ENCODE data around the gene MYPOP.

Gene MYPOP

GRCh38 chr19:45922281-45922680, 19.9 kb upstream of the MYPOP start:
- H2AFZ ChIP-seq (ENCODE audit: low read depth, low read length): no peak overlapping the region; the same call in 1 of the 2 replicates
- H3K36me3 ChIP-seq (replicated peaks; ENCODE audit: low read depth, low read length): no peaks in the 10 kb centered on the region
- no peak overlapping the region for H3K9ac ChIP-seq (ENCODE audit: low read length)
- no peak for TF ChIP-seq EZH2phosphoT487 (IDR thresholded peaks at IDR 0.05; ENCODE audit: low read depth)
- no peak for TF ChIP-seq CTCF (IDR thresholded peaks at IDR 0.05; ENCODE audit: low read depth, low read length)
- no peak overlapping the region for H3K4me3 ChIP-seq (ENCODE audit: low read length)
- H4K20me1 ChIP-seq (ENCODE audit: insufficient read depth, low read length): no peaks in the 10 kb centered on the region
- H3K9me3 ChIP-seq (ENCODE audit: insufficient read depth, low read length): no peaks in the 10 kb centered on the region
- H3K27ac ChIP-seq (ENCODE audit: low read length): no peak overlapping the region
- no peaks in the 10 kb centered on the region for H3K79me2 ChIP-seq (ENCODE audit: low read length)
- no peaks in the 10 kb centered on the region for H3K4me1 ChIP-seq (ENCODE audit: low read length)
- no peak overlapping the region for H3K4me2 ChIP-seq (ENCODE audit: low read length)
- H3K27me3 ChIP-seq (ENCODE audit: low read depth, low read length): peaks cover 15% of the 10 kb centered on the region; the same call in 1 of the 2 replicates

GRCh38 chr19:45920458-45920857, 18.0 kb upstream of the MYPOP start:
- TF ChIP-seq EZH2phosphoT487 (IDR thresholded peaks at IDR 0.05; ENCODE audit: low read depth): no peak
- TF ChIP-seq CTCF (IDR thresholded peaks at IDR 0.05; ENCODE audit: low read depth, low read length): no peak
- Histone ChIP-seq H3K27ac (ENCODE audit: low read length) (no peak overlapping the region), H3K4me3 (ENCODE audit: low read length) (no peak overlapping the region), H3K27me3 (ENCODE audit: low read depth, low read length) (peaks cover 15% of the 10 kb centered on the region), H3K4me2 (ENCODE audit: low read length) (no peak overlapping the region), H2AFZ (ENCODE audit: low read depth, low read length) (no peak overlapping the region), H3K36me3 (replicated peaks; ENCODE audit: low read depth, low read length) (no peaks in the 10 kb centered on the region), H3K4me1 (ENCODE audit: low read length) (no peaks in the 10 kb centered on the region), H3K79me2 (ENCODE audit: low read length) (no peaks in the 10 kb centered on the region), H4K20me1 (ENCODE audit: insufficient read depth, low read length) (no peaks in the 10 kb centered on the region), H3K9ac (ENCODE audit: low read length) (no peak overlapping the region), H3K9me3 (ENCODE audit: insufficient read depth, low read length) (no peaks in the 10 kb centered on the region)

- Histone ChIP-seq H3K36me3 (replicated peaks; ENCODE audit: low read depth, low read length) (no peaks in the 10 kb centered on the region), H3K4me1 (ENCODE audit: low read length) (no peaks in the 10 kb centered on the region), H3K4me3 (ENCODE audit: low read length) (no peak overlapping the region), H3K27me3 (ENCODE audit: low read depth, low read length) (peaks cover 15% of the 10 kb centered on the region), H3K9ac (ENCODE audit: low read length) (no peak overlapping the region), H2AFZ (ENCODE audit: low read depth, low read length) (no peak overlapping the region), H3K79me2 (ENCODE audit: low read length) (no peaks in the 10 kb centered on the region), H4K20me1 (ENCODE audit: insufficient read depth, low read length) (no peaks in the 10 kb centered on the region), H3K4me2 (ENCODE audit: low read length) (no peak overlapping the region), H3K9me3 (ENCODE audit: insufficient read depth, low read length) (no peaks in the 10 kb centered on the region), H3K27ac (ENCODE audit: low read length) (no peak overlapping the region)
- TF ChIP-seq EZH2phosphoT487 (IDR thresholded peaks at IDR 0.05; ENCODE audit: low read depth) (no peak), CTCF (IDR thresholded peaks at IDR 0.05; ENCODE audit: low read depth, low read length) (no peak)
Observed at GRCh38 chr19:45919678-45920077, 17.3 kb upstream of the MYPOP start.

GRCh38 chr19:45918721-45919120, 16.3 kb upstream of the MYPOP start:
- Histone ChIP-seq H3K27me3 (ENCODE audit: low read depth, low read length) (peaks cover 15% of the 10 kb centered on the region), H3K36me3 (replicated peaks; ENCODE audit: low read depth, low read length) (no peaks in the 10 kb centered on the region), H2AFZ (ENCODE audit: low read depth, low read length) (no peak overlapping the region), H3K4me2 (ENCODE audit: low read length) (no peak overlapping the region), H3K79me2 (ENCODE audit: low read length) (no peaks in the 10 kb centered on the region), H3K9ac (ENCODE audit: low read length) (no peak overlapping the region), H3K4me1 (ENCODE audit: low read length) (no peaks in the 10 kb centered on the region), H3K27ac (ENCODE audit: low read length) (no peak overlapping the region), H4K20me1 (ENCODE audit: insufficient read depth, low read length) (no peaks in the 10 kb centered on the region), H3K4me3 (ENCODE audit: low read length) (no peak overlapping the region), H3K9me3 (ENCODE audit: insufficient read depth, low read length) (no peaks in the 10 kb centered on the region)
- TF ChIP-seq CTCF (IDR thresholded peaks at IDR 0.05; ENCODE audit: low read depth, low read length): no peak
- TF ChIP-seq EZH2phosphoT487 (IDR thresholded peaks at IDR 0.05; ENCODE audit: low read depth): no peak

Data from OCI-LY3 (cell line).